ENCODE measurements around the gene ISM1.

The ISM1 gene

DNA sequence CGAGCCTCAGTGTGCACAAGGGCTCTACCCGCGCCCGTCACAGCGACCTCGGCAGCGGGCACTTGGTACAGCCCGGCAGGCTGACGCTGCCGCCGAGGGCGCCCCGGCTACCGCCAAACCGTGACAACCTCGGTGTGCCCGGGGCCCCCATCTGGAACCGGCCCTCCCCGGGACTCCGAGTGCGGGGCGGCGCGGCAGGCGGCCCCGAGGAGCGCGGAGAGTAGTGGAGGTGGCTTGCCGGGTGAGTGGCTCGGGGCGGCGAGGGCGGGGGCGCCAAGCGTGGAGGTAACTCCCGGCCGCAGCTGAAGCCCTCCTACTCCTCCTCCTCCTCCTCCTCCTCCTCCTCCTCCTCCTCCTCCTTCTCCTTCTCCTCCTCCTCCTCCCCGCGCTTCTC, at the start of gene ISM1:
ISM1 (plus strand) TSS at position 371 of the 394 bp plus-strand sequence. CDS start 503 bp downstream, outside the sequence.
- Histone ChIP-seq H3K79me2 (ENCODE audit: insufficient read depth, low read length) (peaks cover 17% of the 10 kb centered on the region), H3K4me3 (ENCODE audit: low read depth in 1 of 2, low read length in 2 of 2) (peak within 1 kb of the TSS; percentile 56 to 69; a peak in 3 of 4 replicates), H3K27me3 (ENCODE audit: insufficient read depth, low read length, poor library complexity) (no peaks in the 10 kb centered on the region), H3K27ac (ENCODE audit: low read length) (peak within 1 kb of the TSS; percentile 52), H3K36me3 (ENCODE audit: insufficient read depth, low read length) (no peaks in the 10 kb centered on the region; the same call in 1 of the 2 replicates), H3K9me3 (ENCODE audit: insufficient read depth, low read length, severe bottlenecking) (no peaks in the 10 kb centered on the region), H3K4me2 (ENCODE audit: insufficient read depth, low read length) (peak within 1 kb of the TSS; percentile 89), H3K9ac (ENCODE audit: low read depth, low read length) (peak within 1 kb of the TSS; percentile 67), H2AFZ (ENCODE audit: low read depth, low read length) (peak within 1 kb of the TSS; percentile 78), H4K20me1 (ENCODE audit: insufficient read depth, low read length) (no peaks in the 10 kb centered on the region), H3K4me1 (ENCODE audit: insufficient read depth, low read length) (peaks cover 39% of the 10 kb centered on the region)
- peak; percentile 63 for ATAC-seq (ENCODE audit: insufficient read depth, low read depth)
- peak; percentile 69 for DNase-seq
- TF ChIP-seq, protein P1, sequence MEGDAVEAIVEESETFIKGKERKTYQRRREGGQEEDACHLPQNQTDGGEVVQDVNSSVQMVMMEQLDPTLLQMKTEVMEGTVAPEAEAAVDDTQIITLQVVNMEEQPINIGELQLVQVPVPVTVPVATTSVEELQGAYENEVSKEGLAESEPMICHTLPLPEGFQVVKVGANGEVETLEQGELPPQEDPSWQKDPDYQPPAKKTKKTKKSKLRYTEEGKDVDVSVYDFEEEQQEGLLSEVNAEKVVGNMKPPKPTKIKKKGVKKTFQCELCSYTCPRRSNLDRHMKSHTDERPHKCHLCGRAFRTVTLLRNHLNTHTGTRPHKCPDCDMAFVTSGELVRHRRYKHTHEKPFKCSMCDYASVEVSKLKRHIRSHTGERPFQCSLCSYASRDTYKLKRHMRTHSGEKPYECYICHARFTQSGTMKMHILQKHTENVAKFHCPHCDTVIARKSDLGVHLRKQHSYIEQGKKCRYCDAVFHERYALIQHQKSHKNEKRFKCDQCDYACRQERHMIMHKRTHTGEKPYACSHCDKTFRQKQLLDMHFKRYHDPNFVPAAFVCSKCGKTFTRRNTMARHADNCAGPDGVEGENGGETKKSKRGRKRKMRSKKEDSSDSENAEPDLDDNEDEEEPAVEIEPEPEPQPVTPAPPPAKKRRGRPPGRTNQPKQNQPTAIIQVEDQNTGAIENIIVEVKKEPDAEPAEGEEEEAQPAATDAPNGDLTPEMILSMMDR (IDR thresholded peaks at IDR 0.05; ENCODE audit: borderline replicate concordance, extremely low read depth, low read length, poor library complexity, severe bottlenecking), result peak; percentile 14
- TF ChIP-seq EZH2 (IDR thresholded peaks at IDR 0.05; ENCODE audit: borderline replicate concordance, low read depth, low read length, severe bottlenecking), result no peak

DNA sequence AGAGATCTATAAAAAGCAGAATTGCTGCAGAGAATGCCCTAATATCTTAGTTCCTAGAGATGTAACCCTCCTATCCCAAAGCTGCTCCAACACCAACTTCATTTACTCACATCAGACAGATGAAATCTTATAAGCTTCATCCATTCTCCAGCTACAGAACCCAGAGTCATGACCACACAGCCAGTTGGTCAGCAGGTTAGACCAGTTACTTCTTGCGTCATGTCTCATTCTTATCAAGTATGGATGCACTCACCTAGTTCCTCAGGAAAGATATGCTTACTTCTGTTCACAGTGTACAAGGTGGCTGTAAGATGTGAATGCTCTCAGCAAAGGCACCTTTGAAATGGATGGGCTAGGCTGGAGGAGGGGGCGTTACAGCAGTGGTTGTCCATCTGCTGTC, 47.9 kb upstream of the ISM1 start:
- Histone ChIP-seq H3K36me3 (ENCODE audit: insufficient read depth, low read length) (no peaks in the 10 kb centered on the region), H3K4me3 (ENCODE audit: low read depth in 1 of 2, low read length in 2 of 2) (no peak overlapping the region), H3K79me2 (ENCODE audit: insufficient read depth, low read length) (no peaks in the 10 kb centered on the region), H3K27me3 (ENCODE audit: insufficient read depth, low read length, poor library complexity) (no peaks in the 10 kb centered on the region), H3K27ac (ENCODE audit: low read length) (no peak overlapping the region), H3K9ac (ENCODE audit: low read depth, low read length) (no peak overlapping the region), H4K20me1 (ENCODE audit: insufficient read depth, low read length) (no peaks in the 10 kb centered on the region), H2AFZ (ENCODE audit: low read depth, low read length) (no peak overlapping the region), H3K9me3 (ENCODE audit: insufficient read depth, low read length, severe bottlenecking) (no peaks in the 10 kb centered on the region), H3K4me1 (ENCODE audit: insufficient read depth, low read length) (no peaks in the 10 kb centered on the region), H3K4me2 (ENCODE audit: insufficient read depth, low read length) (no peak overlapping the region)
- TF ChIP-seq, protein P1 (IDR thresholded peaks at IDR 0.05; ENCODE audit: borderline replicate concordance, extremely low read depth, low read length, poor library complexity, severe bottlenecking), result no peak
- no peak for TF ChIP-seq EZH2 (IDR thresholded peaks at IDR 0.05; ENCODE audit: borderline replicate concordance, low read depth, low read length, severe bottlenecking)
- no peak for DNase-seq
- no peak for ATAC-seq (ENCODE audit: insufficient read depth, low read depth)

DNA sequence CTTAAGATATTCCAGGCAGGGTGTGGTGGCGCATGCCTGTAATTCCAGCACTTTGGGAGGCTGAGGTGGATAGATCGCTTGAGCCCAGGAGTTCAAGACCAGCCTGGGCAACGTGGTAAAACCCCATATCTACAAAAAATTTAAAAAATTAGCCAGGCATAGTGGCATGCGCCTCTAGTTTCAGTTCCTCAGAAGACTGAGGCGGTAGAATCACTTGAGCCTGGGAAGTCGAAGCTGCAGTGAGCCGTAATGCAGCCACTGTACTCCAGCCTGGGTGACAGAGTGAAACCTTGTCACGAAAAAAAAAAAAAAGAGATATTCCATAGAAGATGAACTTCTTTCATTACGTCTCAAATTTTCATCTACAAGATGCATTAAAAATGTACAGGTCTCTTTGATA, 46.7 kb upstream of the ISM1 start:
- no peak for TF ChIP-seq EZH2 (IDR thresholded peaks at IDR 0.05; ENCODE audit: borderline replicate concordance, low read depth, low read length, severe bottlenecking)
- TF ChIP-seq, protein P1 (IDR thresholded peaks at IDR 0.05; ENCODE audit: borderline replicate concordance, extremely low read depth, low read length, poor library complexity, severe bottlenecking), result no peak
- no peak overlapping the region for H3K9ac ChIP-seq (ENCODE audit: low read depth, low read length)
- no peaks in the 10 kb centered on the region for H3K27me3 ChIP-seq (ENCODE audit: insufficient read depth, low read length, poor library complexity)

More for the DNA sequence above, 46.7 kb upstream of the ISM1 start:
- Histone ChIP-seq H3K36me3 (ENCODE audit: insufficient read depth, low read length) (no peaks in the 10 kb centered on the region), H3K27ac (ENCODE audit: low read length) (no peak overlapping the region), H3K4me2 (ENCODE audit: insufficient read depth, low read length) (no peak overlapping the region), H3K79me2 (ENCODE audit: insufficient read depth, low read length) (no peaks in the 10 kb centered on the region), H3K4me1 (ENCODE audit: insufficient read depth, low read length) (no peaks in the 10 kb centered on the region), H4K20me1 (ENCODE audit: insufficient read depth, low read length) (no peaks in the 10 kb centered on the region), H3K4me3 (ENCODE audit: low read depth in 1 of 2, low read length in 2 of 2) (no peak overlapping the region), H2AFZ (ENCODE audit: low read depth, low read length) (no peak overlapping the region), H3K9me3 (ENCODE audit: insufficient read depth, low read length, severe bottlenecking) (no peaks in the 10 kb centered on the region)
- ATAC-seq (ENCODE audit: insufficient read depth, low read depth), result no peak
- DNase-seq, result no peak
